Pericardium fibroblast (primary cell): ENCODE results near the gene MYO18B. TPM values are rescaled to one million over a fixed set of nuclear protein-coding genes. Genes with fewer than 3 reads are reported as not detected.

Experiments used
- total RNA-seq: library from RNA; depleted of rRNA; stranded (reverse); fragments of >200 nt; gene quantifications from 2 replicates; pipeline ENCODE4 v1.2.3, GENCODE V29; 2015

MYO18B gene, protein sequence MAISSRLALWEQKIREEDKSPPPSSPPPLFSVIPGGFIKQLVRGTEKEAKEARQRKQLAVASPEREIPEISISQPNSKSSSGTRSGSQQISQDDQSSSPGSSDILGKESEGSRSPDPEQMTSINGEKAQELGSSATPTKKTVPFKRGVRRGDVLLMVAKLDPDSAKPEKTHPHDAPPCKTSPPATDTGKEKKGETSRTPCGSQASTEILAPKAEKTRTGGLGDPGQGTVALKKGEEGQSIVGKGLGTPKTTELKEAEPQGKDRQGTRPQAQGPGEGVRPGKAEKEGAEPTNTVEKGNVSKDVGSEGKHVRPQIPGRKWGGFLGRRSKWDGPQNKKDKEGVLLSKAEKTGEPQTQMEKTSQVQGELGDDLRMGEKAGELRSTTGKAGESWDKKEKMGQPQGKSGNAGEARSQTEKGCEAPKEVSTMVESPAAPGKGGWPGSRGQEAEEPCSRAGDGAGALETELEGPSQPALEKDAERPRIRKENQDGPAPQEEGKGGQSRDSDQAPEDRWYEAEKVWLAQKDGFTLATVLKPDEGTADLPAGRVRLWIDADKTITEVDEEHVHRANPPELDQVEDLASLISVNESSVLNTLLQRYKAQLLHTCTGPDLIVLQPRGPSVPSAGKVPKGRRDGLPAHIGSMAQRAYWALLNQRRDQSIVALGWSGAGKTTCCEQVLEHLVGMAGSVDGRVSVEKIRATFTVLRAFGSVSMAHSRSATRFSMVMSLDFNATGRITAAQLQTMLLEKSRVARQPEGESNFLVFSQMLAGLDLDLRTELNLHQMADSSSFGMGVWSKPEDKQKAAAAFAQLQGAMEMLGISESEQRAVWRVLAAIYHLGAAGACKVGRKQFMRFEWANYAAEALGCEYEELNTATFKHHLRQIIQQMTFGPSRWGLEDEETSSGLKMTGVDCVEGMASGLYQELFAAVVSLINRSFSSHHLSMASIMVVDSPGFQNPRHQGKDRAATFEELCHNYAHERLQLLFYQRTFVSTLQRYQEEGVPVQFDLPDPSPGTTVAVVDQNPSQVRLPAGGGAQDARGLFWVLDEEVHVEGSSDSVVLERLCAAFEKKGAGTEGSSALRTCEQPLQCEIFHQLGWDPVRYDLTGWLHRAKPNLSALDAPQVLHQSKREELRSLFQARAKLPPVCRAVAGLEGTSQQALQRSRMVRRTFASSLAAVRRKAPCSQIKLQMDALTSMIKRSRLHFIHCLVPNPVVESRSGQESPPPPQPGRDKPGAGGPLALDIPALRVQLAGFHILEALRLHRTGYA (N-terminal part only)
- total RNA-seq = 0.12 and 0.17 TPM in 2 replicates

GRCh38 chr22:25741692-25742626, at the start of gene MYO18B:
TSS of gene MYO18B (plus strand) at chr22:25742188. CDS start at chr22:25761093, 18,905 bp downstream.

Other genes starting within 250 kb of the MYO18B start
- gene GRK3, start 177.5 kb upstream of the MYO18B start, total RNA-seq = 0.70 and 1.4 TPM in 2 replicates